Measurements from ENCODE around the gene STX4. TPM values are rescaled to one million over a fixed set of nuclear protein-coding genes. Genes with fewer than 3 reads are reported as not detected.

Gene STX4
- total RNA-seq, 1 donor, result 16.5 TPM

- no peak within 1 kb of the TSS for H3K4me3 ChIP-seq (ENCODE audit: low read length)
- peaks cover 5% of the 10 kb centered on the region for H3K4me1 ChIP-seq (ENCODE audit: insufficient read depth, low read length)
- no peaks in the 10 kb centered on the region for H3K9me3 ChIP-seq (ENCODE audit: low read depth, low read length)
- no peaks in the 10 kb centered on the region for H3K27me3 ChIP-seq (ENCODE audit: insufficient read depth, low read length)
Measured at GRCh38 chr16:31088459-31089183, 55.3 kb downstream of the STX4 start, which contains the start of gene PRSS53. Gene PRSS53 (minus strand): TSS chr16:31088943. CDS start chr16:31088809, 134 bp downstream.

GRCh38 chr16:31089199-31089598, 55.8 kb downstream of the STX4 start:
- H3K27me3 ChIP-seq (ENCODE audit: insufficient read depth, low read length), result no peaks in the 10 kb centered on the region
- peaks cover 11% of the 10 kb centered on the region for H3K4me1 ChIP-seq (ENCODE audit: insufficient read depth, low read length)
- no peak overlapping the region for H3K4me3 ChIP-seq (ENCODE audit: low read length)
- no peaks in the 10 kb centered on the region for H3K9me3 ChIP-seq (ENCODE audit: low read depth, low read length)

Other genes with a start within 250 kb of the STX4 start
- 3.4 TPM for gene ZNF629, start 246.4 kb upstream of the STX4 start, total RNA-seq
- gene BCL7C, start 139.5 kb upstream of the STX4 start, total RNA-seq, result 17.0 TPM
- gene CTF1, start 136.9 kb upstream of the STX4 start, total RNA-seq, result 0.21 TPM
- 5.4 TPM for gene FBXL19, start 110.0 kb upstream of the STX4 start, total RNA-seq
- gene ORAI3, start 84.5 kb upstream of the STX4 start, total RNA-seq, result 11.3 TPM
- gene SETD1A, start 75.8 kb upstream of the STX4 start, total RNA-seq, result 16.1 TPM
- gene HSD3B7, start 48.4 kb upstream of the STX4 start, total RNA-seq, result 0.73 TPM
- 0.63 TPM for gene STX1B, start 22.9 kb upstream of the STX4 start, total RNA-seq
- gene ZNF668, start 40.7 kb downstream of the STX4 start, total RNA-seq, result 10.7 TPM
- 9.6 TPM for gene ZNF646, start 40.9 kb downstream of the STX4 start, total RNA-seq
- gene PRSS53, start 55.4 kb downstream of the STX4 start, total RNA-seq, result 1.0 TPM
- 27.1 TPM for gene VKORC1, start 61.2 kb downstream of the STX4 start, total RNA-seq
- 11.0 TPM for gene BCKDK, start 74.8 kb downstream of the STX4 start, total RNA-seq
- 76.5 TPM for gene KAT8, start 84.1 kb downstream of the STX4 start, total RNA-seq
- not detected for gene PRSS8, start 102.2 kb downstream of the STX4 start, total RNA-seq
- 1.2 TPM for gene PRSS36, start 116.5 kb downstream of the STX4 start, total RNA-seq
- 183 TPM for gene FUS, start 146.6 kb downstream of the STX4 start, total RNA-seq
- gene PYCARD, start 169.2 kb downstream of the STX4 start, total RNA-seq, result 93.3 TPM
- gene TRIM72, start 180.6 kb downstream of the STX4 start, total RNA-seq, result 0.10 TPM
- gene PYDC1, start 183.6 kb downstream of the STX4 start, total RNA-seq, result not detected
- 127 TPM for gene ITGAM, start 226.4 kb downstream of the STX4 start, total RNA-seq